ENCODE data around the gene PCBP1.
"Not testable (repeated sequence)": the region's sequence is repeated elsewhere in the genome, so short reads cannot be mapped to it uniquely, and the experiment has no call there.

Gene PCBP1

GRCh38 chr2:70088598-70089219 is 1.4 kb downstream of the PCBP1 start:
- no peak for DNase-seq (ENCODE audit: extremely low read depth, low read depth)
- TF ChIP-seq CTCF (IDR thresholded peaks at IDR 0.05; ENCODE audit: low read depth, low read length) = no peak

- no peak for DNase-seq (ENCODE audit: extremely low read depth, low read depth)
- TF ChIP-seq CTCF (IDR thresholded peaks at IDR 0.05; ENCODE audit: low read depth, low read length) = no peak
Measured at GRCh38 chr2:70089220-70089982, 2.1 kb downstream of the PCBP1 start.

GRCh38 chr2:70089983-70090525 is 2.8 kb downstream of the PCBP1 start:
- no peak for DNase-seq (ENCODE audit: extremely low read depth, low read depth)
- no peak for TF ChIP-seq CTCF (IDR thresholded peaks at IDR 0.05; ENCODE audit: low read depth, low read length)

- no peak for TF ChIP-seq CTCF (IDR thresholded peaks at IDR 0.05; ENCODE audit: low read depth, low read length)
Measured at GRCh38 chr2:70090706-70091334, 3.5 kb downstream of the PCBP1 start.

GRCh38 chr2:70091364-70091763 is 4.1 kb downstream of the PCBP1 start:
- TF ChIP-seq CTCF (IDR thresholded peaks at IDR 0.05; ENCODE audit: low read depth, low read length) = no peak

More at GRCh38 chr2:70090706-70091334, 3.5 kb downstream of the PCBP1 start:
- no peak for DNase-seq (ENCODE audit: extremely low read depth, low read depth)

GRCh38 chr2:70091816-70092215 is 4.5 kb downstream of the PCBP1 start:
- TF ChIP-seq CTCF (IDR thresholded peaks at IDR 0.05; ENCODE audit: low read depth, low read length) = no peak
- DNase-seq (ENCODE audit: extremely low read depth, low read depth) = no peak

More at GRCh38 chr2:70091364-70091763, 4.1 kb downstream of the PCBP1 start:
- no peak for DNase-seq (ENCODE audit: extremely low read depth, low read depth)

- not testable (repeated sequence) for DNase-seq (ENCODE audit: extremely low read depth, low read depth)
Measured at GRCh38 chr2:70092576-70093243, 5.4 kb downstream of the PCBP1 start.

All from AG09319 (cell line).